Activated CD8-positive, alpha-beta memory T cell treated with anti-CD3 and anti-CD28 coated beads for 36 hours (primary cell): Measurements from ENCODE around the gene NCEH1. TPM values are rescaled to one million over a fixed set of nuclear protein-coding genes. Genes with fewer than 3 reads are reported as not detected.

ENCODE experiments used
- CTCF ChIA-PET: fragments of 350-600 bp; sonication (Branson Sonifier 250); formaldehyde crosslinking; loops from one replicate; lab custom pipeline; 2021; ENCODE audit warnings: antibody characterized with exemption; lab: Charles Lee
- POLR2A ChIA-PET: fragments of 350-600 bp; sonication (Branson Sonifier 250); formaldehyde crosslinking; loops from one replicate; lab custom pipeline; 2021; ENCODE audit warnings: antibody characterized with exemption; lab: Charles Lee
- total RNA-seq, 2 experiments: library from RNA; stranded (reverse); gene quantifications; one replicate each; pipeline ENCODE4 v1.2.3, GENCODE V29; 2021

Gene NCEH1
- total RNA-seq, 2 experiments from 2014 or later, result 10.5 to 11.2 TPM

DNA sequence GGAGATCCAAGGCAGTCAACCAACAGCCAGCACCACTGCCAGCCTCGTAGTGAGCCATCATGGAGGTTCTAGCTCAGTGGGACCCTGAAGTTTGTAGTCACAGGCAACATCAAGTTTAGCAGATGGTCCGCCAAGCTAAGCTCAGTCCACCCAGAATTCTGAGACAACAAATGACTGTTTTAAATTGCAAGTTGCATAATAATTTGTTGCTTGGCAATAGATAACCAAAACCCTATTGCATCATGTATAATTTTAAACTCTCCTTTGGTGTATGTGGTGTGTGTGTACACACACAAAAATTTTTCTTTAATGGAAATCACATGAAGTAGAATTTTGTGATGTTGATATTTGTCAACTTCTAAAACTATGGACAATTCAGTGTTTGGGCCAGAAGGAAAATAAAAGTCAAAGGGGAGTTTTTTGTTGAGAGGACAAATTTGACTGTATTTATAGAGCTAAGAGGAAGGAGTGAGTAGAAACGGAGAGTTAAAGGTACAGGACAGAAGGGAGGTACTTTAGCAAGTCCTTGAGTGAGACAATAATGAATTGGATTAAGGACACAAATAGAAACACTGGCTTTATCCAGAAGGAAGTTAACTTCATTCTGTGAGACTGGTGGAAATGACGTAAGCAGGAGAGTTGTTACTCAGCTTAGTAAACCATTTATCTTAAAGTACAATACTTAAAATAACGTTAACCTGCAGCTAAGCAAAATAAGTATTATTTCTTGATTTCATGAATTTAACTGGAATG lies 83.6 kb downstream of the NCEH1 start:
- ChIA-PET POLR2A (no interaction called here), CTCF (interaction anchor here (0.7 kb wide), 1 partner anchor 41 kb away, joined by 5 read pairs; no protein-coding TSS in a partner anchor)

DNA sequence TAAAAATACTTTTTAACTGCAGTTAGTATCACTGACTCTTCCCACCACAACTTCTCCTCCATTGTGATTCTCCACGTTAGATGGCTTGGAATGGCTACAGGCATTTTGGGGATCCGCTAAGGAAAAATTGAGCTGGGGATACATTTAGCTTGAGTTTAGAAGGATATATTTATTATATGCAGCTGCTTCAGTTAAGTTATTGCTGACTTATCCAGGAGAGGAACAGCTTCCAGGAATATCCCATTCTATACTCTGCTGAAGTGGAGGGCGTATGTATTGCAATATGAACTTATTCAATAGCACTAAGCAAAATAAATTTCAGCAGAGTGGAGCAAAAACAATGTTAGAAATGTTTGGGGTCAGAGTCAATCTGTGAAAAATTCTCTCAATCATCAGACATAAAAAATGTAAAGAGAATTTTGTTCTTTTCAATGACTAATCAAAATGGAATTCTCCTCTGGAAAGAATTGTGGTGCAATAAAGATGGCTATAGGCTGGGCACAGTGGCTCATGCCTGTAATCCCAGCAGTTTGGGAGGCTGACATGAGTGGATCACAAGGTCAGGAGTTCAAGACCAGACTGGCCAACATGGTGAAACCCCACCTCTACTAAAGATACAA lies 84.7 kb downstream of the NCEH1 start:
- ChIA-PET POLR2A (no interaction called here), CTCF (interaction anchor here (0.9 kb wide), 1 partner anchor 165 kb away, joined by 4 read pairs; no protein-coding TSS in a partner anchor)

DNA sequence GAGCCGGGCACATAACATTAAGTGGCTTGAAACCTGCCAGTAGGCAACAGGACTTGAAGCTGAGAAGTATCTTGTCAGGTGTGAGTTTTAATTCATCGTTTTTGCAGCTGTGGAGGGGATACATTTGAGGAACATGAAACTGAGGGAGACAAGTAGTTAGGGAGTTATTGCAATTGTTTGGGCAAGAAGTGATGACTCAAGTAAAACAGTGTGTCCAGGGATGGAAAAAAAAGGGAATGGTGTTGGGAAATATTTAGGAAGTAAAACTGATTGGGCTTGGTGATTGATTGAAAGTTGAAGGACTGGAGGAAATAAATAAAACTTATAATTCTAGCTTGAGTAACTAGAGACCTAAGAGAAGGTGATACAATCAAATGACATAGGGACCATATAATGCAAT lies 85.5 kb downstream of the NCEH1 start:
- ChIA-PET CTCF (interaction anchor here (0.9 kb wide), 1 partner anchor 164 kb away, joined by 4 read pairs; no protein-coding TSS in a partner anchor), POLR2A (no interaction called here)

DNA sequence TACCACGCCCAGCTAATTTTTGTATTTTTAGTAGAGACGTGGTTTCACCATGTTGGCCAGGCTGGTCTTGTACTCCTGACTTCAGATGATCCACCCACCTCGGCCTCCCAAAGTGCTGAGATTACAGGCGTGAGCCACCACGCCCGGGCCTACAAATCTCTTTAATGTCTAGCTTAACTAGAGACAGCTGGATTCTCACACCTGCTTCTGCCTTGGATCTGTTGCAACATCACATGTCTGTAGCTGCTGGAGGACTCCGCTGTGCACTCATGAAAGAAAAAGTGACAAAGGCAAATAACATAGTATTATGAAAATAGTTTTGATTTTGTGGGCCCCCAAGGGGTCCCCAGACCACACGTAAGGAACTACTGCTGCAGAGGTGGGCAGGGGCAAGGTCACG lies 85.9 kb downstream of the NCEH1 start:
- CTCF ChIA-PET, result interaction anchor here (0.6 to 2.4 kb wide), 4 partner anchors 9 to 163 kb away, joined by 3 to 13 read pairs (median 4); no protein-coding TSS in a partner anchor
- POLR2A ChIA-PET, result no interaction called here

DNA sequence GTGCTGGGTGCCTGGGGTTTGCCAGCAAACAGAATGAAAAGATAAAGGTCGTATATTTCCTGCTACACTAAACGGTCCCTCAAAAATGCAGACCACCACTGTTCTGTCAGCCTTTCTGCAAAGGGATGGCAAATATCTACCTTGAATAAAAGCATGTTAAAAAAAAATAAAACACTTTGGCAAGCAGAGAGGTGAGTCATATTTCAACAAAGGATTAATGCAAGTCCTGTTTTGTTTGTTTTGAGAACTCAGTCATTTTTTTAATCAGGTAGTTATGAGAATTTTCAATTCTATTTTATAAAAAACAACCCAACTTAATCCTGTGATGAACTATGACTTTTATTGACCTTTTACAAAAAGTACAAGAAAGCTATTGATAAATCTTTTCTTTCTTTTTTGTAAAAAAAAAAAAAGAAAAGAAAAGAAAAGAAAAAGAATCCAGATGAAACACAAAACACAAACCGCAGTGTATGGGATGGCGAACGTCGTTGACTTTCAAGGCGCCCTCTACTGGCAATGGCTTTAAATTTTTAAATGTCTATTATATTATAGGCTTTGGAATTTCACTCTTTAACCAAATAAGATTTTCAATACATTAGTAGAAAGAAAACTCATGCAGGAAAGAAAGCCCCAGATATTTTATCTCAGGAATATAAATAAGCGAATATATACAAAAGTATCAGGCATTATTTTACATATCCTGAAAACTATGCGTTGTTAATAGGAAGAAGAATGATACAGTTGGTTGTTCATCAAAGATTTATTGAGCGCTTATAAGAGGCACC lies 87.8 kb downstream of the NCEH1 start:
- ChIA-PET POLR2A (no interaction called here), CTCF (interaction anchor here (0.6 to 2.4 kb wide), 4 partner anchors 11 to 495 kb away, joined by 3 to 13 read pairs (median 3); no protein-coding TSS in a partner anchor)

DNA sequence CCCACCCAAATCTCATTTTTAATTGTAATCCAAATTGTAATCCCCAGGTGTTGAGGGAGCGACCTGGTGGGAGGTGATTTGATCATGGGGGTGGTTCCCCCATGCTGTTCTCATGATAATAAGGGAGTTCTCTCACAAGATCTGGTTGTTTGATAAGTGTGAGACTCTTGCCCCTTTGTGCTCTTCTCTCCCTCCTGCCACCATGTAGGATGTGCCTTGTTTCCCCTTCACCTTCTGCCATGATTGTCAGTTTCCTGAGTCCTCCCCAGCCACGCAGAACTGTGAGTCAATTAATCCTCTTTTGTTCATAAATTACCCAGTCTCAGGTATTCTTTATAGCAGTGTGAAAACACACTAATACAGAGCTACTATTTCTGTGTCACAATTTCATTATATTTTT lies 88.7 kb downstream of the NCEH1 start:
- CTCF ChIA-PET, result interaction anchor here (1.0 kb wide), 1 partner anchor 35 kb away, joined by 3 read pairs; no protein-coding TSS in a partner anchor
- POLR2A ChIA-PET, result no interaction called here

DNA sequence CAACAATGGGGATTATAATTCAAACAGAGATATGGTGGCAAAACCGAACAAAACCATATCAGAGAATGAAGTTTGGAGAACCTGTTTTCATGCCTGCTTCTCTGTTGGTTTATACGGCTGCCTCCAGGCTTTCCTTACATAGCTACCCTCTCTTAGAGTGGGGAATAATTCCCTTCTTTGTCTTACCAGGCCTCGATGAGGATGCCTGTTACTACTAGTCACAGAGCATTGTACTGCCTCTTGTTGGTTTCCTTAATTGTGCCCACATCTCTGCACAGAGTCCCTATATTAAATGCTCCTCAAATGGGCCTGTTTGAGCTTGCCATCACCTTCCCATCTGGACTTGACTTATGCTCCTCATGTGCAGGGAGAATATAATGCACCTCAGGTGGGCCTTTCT lies 92.9 kb downstream of the NCEH1 start:
- ChIA-PET CTCF (no interaction called here), POLR2A (no interaction called here)

DNA sequence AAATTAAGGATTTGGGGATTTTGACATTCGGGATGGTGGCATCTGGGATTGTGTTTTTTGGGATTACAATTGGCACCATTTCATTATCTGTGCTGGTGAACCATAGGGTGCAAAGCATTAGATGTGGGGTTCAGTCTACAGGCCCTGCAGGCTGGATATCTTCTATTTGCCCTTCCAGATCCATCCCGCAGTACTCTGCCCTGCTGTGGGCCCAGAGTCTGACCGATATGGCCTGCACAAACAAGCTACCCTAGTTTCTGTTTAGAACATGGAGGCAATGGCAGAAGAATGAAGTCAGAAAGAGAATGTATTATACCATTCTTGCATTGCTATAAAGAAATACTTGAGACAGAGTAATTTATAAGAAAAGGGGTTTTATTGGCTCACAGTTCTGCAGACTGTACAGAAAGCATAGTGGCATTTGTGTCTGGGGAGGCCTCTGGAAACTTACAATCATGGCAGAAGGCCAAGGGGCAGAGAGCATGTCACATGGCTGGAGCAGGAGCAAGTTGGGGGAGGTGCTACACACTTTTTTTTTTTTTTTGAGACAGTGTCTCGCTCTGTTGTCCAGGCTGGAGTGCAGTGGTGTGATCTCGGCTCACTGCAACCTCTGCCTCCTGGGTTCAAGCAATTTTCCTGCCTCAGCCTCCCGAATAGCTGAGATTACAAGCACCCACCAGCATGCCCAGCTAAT lies 93.7 kb downstream of the NCEH1 start:
- POLR2A ChIA-PET, result no interaction called here

DNA sequence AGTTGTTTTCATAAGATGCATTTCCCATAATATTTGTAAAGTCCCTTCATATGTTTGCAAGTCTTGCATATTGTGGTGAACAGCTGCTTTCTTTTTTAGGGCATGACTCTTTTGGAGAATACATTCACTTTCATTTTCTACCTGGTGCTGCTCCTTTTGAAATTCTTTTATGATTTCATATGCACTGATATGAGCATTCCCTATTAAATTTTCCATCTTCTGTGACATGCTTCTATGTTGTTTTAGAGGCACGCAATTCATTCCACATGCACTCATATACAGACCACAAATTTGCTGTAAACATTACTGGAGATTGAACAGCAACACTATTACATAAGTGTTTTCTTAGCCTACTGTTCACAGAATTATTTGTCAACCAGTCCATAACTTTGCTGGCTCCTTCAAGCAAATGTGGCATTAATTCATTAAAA lies 94.8 kb downstream of the NCEH1 start:
- ChIA-PET POLR2A (no interaction called here), CTCF (interaction anchor here (1.3 to 1.5 kb wide), 2 partner anchors 20 to 134 kb away, joined by 3 to 4 read pairs; partner anchors contain the start of gene ECT2)

More for the DNA sequence above, 93.7 kb downstream of the NCEH1 start:
- CTCF ChIA-PET, result no interaction called here

DNA sequence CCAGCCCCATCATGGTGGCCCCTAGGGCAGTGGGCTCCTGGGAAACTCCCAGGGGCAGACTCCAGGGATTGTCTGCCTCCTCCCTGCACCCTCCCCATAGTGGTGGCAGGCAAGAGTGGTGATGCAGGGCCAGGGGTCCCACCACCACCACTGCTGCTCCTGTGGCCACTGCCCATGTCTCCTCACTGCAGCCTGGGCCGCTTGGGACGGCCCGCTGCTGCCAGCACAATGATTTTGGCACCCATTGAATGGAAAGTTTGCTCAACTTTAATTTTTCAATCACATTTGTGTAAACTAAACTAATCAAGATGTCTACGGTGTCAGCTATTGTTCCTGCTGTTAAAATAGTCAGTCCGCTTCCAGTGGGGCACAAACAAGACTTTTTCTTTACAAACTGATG lies 95.6 kb downstream of the NCEH1 start:
- ChIA-PET POLR2A (no interaction called here), CTCF (interaction anchor here (0.5 to 1.5 kb wide), 3 partner anchors 16 to 135 kb away, joined by 3 to 4 read pairs (median 3); partner anchors contain the start of gene ECT2)

DNA sequence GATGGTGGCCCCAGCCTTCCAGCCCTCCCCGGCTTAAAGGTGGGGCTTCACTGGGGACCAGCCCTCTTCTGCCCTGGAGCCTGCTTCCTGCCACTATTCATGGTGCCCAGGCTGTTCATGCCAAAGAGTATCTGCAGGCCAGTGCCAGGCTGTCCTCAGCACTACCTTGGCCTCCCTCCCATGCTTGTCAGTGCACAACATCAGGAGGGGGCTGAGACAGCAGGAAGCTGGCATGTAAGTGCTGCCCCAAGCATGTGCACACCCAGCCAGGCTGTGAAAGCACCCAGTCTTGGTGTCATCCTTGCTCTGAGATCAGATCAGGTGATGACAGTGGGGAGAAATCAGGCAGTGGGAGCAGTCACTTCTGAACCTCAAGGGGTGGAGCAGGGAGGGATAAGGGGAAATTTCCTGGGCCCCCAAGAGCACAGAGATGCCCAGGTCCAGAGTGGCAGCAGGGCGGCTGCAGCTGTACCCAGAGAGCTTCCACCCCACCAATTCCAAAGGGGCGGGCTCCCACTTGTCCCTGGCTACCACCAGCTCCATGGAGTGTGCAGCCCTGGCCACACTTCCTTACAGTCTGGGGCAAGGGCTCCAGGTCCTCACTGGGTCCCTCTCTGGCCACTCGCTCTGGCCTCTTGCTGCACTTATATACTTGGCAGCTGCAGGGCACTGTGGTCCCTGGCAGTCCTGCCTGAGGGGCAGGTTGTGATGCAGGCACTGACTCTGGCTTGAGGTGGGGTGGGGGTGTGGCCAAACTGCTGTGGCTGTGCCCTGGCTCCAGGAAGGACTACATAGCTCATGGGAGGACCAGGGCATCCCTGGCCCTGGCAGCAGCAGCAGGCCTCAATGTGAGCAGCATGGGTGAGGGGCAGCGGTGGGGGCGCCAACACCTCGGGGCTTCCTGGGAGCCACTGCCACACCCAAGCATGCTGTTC lies 96.3 kb downstream of the NCEH1 start:
- ChIA-PET CTCF (interaction anchor here (0.5 to 1.5 kb wide), 5 partner anchors 15 to 136 kb away, joined by 3 to 4 read pairs (median 3); partner anchors contain the start of gene ECT2), POLR2A (no interaction called here)

DNA sequence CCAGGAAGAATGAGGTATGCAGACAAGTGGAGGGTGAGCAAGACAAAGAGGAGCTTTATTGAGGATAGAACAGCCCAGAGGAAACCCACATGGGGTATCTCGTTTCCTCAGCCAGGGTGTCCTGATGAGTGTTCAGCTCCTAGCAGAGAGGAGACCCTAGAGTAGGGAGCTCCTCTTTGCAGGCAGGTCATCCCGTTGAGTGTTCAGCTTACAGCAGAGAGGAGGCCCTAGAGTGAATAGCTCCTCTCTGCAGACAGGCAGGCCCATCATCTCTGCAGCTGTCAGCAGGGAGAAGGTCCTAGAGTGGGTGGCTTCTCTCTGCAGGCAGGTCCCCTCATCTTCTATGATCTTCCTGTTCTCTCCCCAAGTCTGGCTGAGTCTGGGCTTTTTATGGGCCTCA lies 97.0 kb downstream of the NCEH1 start:
- CTCF ChIA-PET, result interaction anchor here (1.3 to 1.4 kb wide), 2 partner anchors 18 to 97 kb away, joined by 3 to 4 read pairs; no protein-coding TSS in a partner anchor
- POLR2A ChIA-PET, result no interaction called here

DNA sequence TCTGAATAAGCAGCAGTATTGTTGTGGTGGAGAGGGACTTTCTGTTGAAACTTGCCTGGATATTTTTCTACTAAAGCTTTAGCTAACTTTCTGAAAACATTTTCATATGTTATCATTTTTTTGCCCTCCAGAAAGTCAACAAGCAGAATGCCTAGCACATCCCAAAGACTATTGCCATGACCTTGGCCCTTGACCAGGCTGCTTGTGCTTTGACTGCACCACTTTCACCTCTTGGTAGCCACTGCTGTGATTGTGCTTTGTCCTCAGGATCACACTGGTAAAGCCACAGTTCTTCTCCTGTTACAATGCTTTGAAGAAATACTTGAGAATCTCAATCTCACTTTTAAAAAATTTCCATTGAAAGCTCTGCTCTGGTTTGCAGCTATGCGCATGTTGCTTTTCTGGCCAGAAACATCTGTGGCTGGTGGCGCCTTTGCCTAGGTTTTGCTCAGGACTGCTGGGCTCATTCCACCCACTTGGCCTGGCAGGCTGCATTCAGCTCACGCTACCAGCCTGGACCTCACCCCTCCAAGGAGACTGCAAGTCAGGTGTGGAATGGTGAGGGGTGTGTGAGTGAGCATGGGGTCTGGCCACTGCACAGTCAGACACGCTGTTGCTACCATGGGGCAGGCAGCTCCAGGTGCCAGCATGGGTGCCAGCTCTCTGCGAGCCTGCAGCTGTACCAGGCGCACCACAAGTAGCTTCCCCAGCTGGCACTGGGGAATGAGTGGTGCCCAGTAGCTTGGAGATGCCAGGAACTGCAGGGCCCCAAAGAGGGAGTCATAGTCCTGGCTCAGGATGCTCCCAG lies 97.8 kb downstream of the NCEH1 start:
- POLR2A ChIA-PET, result no interaction called here
- CTCF ChIA-PET, result interaction anchor here (0.6 to 1.4 kb wide), 4 partner anchors 11 to 116 kb away, joined by 3 to 5 read pairs (median 4); no protein-coding TSS in a partner anchor

DNA sequence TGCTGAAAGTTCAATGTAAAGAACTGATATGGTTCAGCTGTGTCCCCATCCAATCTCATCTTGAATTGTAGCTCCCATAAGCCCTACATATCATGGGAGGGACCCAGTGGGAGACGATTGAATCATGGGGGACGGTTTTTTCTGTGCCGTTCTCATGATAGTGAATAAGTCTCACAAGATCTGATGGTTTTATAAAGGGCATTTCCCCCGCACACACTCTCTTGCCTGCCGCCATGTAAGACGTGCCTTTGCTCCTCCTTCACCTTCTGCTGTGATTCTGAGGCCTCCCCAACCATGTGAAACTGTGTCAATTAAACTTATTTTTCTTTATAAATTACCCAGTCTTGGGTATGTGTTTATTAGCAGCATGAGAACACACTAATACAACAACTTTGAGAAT lies 101.1 kb downstream of the NCEH1 start:
- POLR2A ChIA-PET, result no interaction called here
- CTCF ChIA-PET, result no interaction called here

DNA sequence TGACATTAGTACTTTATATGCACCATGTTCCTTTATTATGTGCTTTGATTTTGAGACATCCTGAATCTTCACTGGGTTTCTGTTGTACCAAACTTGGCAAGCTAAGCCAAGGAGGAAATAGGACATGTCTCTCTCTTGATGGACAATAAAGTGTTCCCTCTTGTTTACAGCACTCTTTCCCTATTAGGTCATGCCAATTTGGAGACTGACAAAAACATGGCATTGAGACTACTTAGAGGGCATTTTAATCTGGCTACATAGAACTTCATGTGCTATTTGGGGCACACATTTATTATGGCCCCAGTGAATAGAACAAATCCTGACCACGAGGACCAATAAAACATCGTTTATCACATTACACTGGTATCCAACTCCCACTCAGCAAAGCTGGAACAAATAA lies 102.3 kb downstream of the NCEH1 start:
- POLR2A ChIA-PET, result no interaction called here

DNA sequence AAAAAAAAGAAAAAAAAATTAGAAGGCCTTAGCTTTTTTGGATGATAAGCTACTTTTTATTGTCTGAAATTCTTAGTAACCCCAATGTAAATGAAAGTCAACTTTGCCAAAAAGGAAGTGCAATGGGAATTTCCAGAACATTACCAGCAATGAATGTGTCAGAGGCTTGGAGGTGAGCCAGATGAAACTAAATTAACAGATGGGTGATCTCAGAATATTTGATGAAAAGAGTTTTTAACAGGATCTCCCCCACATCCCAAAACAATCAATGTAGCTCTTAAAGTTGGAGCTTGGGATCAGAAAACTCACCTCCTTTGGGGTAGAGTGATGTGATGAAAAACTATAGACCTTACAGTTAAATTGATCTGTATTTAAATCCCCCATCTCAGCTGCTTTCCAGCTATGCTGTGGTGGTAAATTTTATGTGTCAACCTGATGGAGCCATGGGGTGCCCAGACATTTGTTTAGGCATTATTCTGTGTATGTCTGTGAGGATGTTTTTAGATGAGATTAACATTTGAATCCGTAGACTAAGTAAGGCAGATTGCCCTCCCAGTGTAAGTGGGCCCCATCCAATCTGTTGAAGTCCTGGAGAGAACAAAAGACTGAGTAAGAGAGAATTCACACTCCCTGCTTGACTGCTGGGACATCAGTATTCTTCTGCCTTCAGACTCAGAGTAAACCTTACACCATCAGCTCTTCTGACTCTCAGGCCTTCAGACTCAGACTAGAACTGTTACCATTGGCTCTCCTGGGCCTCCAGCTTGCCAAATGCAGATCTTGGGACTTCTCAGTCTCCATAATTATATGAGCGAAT lies 103.4 kb downstream of the NCEH1 start:
- ChIA-PET POLR2A (no interaction called here), CTCF (interaction anchor here (0.6 to 1.2 kb wide), 2 partner anchors 11 to 169 kb away, joined by 3 read pairs; no protein-coding TSS in a partner anchor)

More for the DNA sequence above, 102.3 kb downstream of the NCEH1 start:
- CTCF ChIA-PET, result interaction anchor here (1.1 kb wide), 1 partner anchor 97 kb away, joined by 3 read pairs; no protein-coding TSS in a partner anchor
